Activated naive CD8-positive, alpha-beta T cell treated with anti-CD3 and anti-CD28 coated beads for 36 hours (primary cell): ENCODE results near the gene COL5A2. TPM values are rescaled to one million over a fixed set of nuclear protein-coding genes. Genes with fewer than 3 reads are reported as not detected.

Experiments
- DNase-seq: peaks from one replicate; pipeline ENCODE4 v3.0.0; 2021
- H3K27ac Mint-ChIP-seq: one replicate; pipeline ENCODE4 v1.8.0; 2022; ENCODE audit warnings: mild to moderate bottlenecking, moderate library complexity, mixed read lengths
- H3K27me3 Mint-ChIP-seq: one replicate; pipeline ENCODE4 v1.8.0; 2022; ENCODE audit warnings: mild to moderate bottlenecking, mixed read lengths
- H3K36me3 Mint-ChIP-seq: one replicate; pipeline ENCODE4 v1.8.0; 2021; ENCODE audit warnings: mild to moderate bottlenecking, mixed read lengths
- H3K4me1 Mint-ChIP-seq: one replicate; pipeline ENCODE4 v1.8.0; 2021; ENCODE audit warnings: mixed read lengths
- H3K4me3 Mint-ChIP-seq: one replicate; pipeline ENCODE4 v1.8.0; 2022; ENCODE audit warnings: mild to moderate bottlenecking, moderate library complexity, mixed read lengths
- H3K9me3 Mint-ChIP-seq: one replicate; pipeline ENCODE4 v1.8.0; 2022; ENCODE audit warnings: mixed read lengths
- total RNA-seq, 2 experiments: library from RNA; stranded (reverse); gene quantifications; one replicate each; pipeline ENCODE4 v1.2.3, GENCODE V29; 2021

The COL5A2 gene
- total RNA-seq, 2 experiments from 2014 or later: 3.1 to 3.3 TPM

DNA sequence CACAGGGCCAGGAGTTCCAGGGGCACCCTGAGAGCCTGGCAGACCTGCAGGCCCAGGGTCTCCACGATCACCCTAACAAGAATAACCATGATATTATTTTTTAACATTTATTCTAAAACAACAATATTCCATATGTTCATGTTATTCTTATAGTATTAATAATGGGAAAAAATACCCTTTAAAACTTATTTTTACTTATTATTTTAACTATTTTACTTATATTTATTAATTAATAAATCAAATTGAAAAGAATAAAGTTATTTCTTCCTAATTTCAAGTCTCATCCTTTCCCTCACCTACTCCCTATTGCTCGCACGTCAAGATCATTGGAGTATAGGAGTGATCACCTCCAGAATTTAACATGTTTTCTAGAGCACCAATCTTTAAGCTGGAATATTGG lies 133.7 kb downstream of the COL5A2 start:
- no peak overlapping the region for H3K27ac Mint-ChIP-seq

DNA sequence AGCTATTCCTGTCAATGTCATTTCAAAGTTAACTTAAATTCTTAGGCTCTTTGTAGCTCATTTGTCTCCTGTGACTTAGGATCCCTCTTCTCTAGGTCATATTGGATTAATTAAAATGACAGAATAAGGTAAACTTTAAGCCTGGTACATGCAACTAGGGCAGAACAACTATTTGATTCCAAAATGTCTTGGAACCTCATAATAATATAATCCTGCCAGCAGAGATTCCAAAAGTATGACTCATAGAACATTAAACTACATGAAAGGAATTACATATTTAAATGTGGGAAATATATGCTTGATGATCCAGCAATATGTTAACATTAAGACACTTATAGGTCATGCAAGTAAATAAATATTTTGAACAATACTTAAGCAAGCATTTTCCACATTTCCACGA lies 142.0 kb downstream of the COL5A2 start:
- Mint-ChIP-seq H3K36me3 (peaks cover 3% of the 10 kb centered on the region), H3K27ac (no peak overlapping the region), H3K9me3 (no peaks in the 10 kb centered on the region), H3K27me3 (no peaks in the 10 kb centered on the region), H3K4me3 (no peak overlapping the region), H3K4me1 (peaks cover 7% of the 10 kb centered on the region)
- DNase-seq: no peak

More for the DNA sequence above, 133.7 kb downstream of the COL5A2 start:
- Mint-ChIP-seq H3K27me3 (no peaks in the 10 kb centered on the region), H3K4me3 (no peak overlapping the region), H3K4me1 (peaks cover 1% of the 10 kb centered on the region), H3K36me3 (no peaks in the 10 kb centered on the region), H3K9me3 (no peaks in the 10 kb centered on the region)
- no peak for DNase-seq

DNA sequence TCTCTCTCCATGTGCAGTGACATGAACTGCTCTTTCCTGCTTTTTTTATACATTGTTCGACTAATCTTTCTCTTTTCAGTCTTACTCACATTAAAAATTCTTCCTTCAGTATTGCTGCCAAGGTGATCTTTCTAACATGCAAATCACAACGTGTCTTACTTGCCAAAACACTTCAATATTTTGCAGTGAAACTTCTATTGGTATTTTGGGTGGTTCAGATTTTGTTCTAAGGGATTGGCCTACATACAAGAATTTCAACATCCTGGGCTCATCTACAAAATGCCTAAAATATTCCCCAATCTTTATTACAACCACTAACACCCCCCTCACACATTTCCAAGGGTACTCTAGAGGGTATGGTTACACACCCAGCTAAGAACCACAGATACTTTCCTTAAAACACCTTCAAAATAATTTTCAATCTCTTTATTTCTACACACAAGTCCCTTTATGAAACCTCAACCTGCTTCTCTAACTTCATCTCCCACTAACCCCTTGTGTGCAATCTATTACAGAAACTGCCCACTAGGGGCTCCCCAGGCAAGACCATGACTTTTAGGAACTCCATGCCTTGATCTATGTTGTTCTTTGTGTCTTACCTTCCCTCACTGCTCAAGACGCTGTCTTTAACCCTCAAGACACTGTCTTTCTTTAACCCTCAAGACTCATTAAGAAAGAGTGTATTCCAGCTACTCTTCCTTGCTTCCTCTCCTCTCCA lies 154.5 kb downstream of the COL5A2 start:
- H3K9me3 Mint-ChIP-seq: no peaks in the 10 kb centered on the region
- DNase-seq: no peak
- no peaks in the 10 kb centered on the region for H3K36me3 Mint-ChIP-seq
- H3K27ac Mint-ChIP-seq: no peak overlapping the region
- no peak overlapping the region for H3K4me3 Mint-ChIP-seq
- H3K27me3 Mint-ChIP-seq: peaks cover 16% of the 10 kb centered on the region
- H3K4me1 Mint-ChIP-seq: no peaks in the 10 kb centered on the region

DNA sequence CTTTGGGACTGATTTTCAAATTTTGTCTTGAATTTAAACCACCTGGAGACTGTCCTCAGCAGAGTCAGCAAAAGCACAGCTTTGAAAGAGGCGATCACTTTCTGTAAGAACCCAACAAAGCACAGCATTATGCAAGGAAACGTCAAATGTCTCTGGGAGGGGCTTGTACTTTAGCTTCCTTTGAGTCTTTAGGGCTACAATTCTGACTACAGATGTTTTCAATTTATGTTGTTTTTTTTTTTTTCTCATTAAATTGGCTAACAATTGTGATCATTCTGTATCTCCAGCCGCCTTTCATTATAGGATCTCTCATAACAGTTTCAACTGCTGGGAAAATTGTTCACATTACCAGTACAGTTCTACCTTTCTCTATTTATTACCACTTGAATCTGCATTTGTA lies 157.1 kb downstream of the COL5A2 start:
- DNase-seq: no peak
- Mint-ChIP-seq H3K9me3 (no peaks in the 10 kb centered on the region), H3K4me3 (no peak overlapping the region), H3K27ac (no peak overlapping the region), H3K4me1 (no peaks in the 10 kb centered on the region), H3K27me3 (peaks cover 16% of the 10 kb centered on the region), H3K36me3 (no peaks in the 10 kb centered on the region)

DNA sequence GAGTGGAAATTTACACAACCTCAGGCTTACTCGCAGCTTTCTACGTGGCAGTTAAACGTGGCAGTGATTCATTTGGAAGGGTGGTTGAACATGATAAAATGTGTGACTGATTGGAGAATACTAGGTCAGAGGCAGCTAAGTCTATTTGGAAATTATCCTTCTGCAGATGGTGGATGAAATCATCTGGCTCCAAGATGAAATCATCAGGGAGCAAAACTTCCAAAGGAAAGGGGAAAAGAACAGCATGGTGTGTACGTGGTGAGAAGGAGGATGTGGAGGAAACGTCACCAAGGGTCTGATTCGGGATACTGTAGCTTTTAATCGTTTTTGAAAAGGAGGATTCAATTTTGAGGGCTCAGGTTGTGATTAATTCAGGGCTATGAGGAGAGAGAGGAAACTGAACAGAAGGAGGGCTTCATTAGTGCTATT lies 157.5 kb downstream of the COL5A2 start:
- H3K9me3 Mint-ChIP-seq: no peaks in the 10 kb centered on the region

DNA sequence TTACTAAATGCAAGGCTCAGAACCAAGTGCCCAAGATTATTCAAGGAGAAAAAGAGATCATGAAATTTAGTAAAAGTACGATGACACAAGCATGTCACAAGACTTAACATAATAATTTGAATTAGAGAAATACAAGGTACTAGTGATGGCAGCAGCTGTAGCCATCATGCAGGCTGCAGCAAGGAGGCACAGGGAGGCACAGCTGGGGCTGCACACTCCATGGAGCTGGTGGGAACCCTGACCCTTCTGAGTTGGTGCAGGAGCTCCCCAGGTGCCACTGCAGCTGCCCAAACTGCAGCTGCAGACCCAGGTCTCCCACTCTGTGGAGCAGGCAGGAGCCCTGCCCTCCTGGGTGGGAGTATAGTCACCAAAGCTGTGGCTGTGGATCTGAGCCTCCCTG lies 159.4 kb downstream of the COL5A2 start:
- DNase-seq: no peak
- Mint-ChIP-seq H3K4me3 (no peak overlapping the region), H3K4me1 (no peaks in the 10 kb centered on the region), H3K9me3 (no peaks in the 10 kb centered on the region), H3K36me3 (no peaks in the 10 kb centered on the region), H3K27me3 (peaks cover 16% of the 10 kb centered on the region), H3K27ac (no peak overlapping the region)

More for the DNA sequence above, 157.5 kb downstream of the COL5A2 start:
- Mint-ChIP-seq H3K4me1 (no peaks in the 10 kb centered on the region), H3K27me3 (peaks cover 16% of the 10 kb centered on the region), H3K27ac (no peak overlapping the region), H3K4me3 (no peak overlapping the region), H3K36me3 (no peaks in the 10 kb centered on the region)
- DNase-seq: no peak

DNA sequence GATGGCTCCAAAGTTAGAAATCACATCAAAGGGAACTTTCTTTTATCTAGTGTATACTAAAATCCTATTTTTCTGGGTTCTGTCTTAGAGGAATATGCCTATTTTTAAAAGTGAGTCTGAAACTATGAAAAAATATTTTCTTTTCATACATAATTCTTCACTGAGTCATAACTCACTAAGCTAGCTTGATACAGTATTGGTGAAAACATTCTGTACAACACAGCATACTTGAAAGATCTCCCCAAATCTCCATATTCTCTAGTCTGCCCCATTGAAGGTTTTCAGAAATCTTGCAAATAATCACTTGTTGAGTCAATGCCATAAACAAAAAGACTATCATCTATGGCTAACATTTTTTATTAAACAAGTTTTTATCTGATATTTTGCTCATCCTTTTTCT lies 160.9 kb downstream of the COL5A2 start:
- no peaks in the 10 kb centered on the region for H3K4me1 Mint-ChIP-seq
- H3K9me3 Mint-ChIP-seq: no peaks in the 10 kb centered on the region
- H3K36me3 Mint-ChIP-seq: no peaks in the 10 kb centered on the region
- DNase-seq: no peak
- peaks cover 7% of the 10 kb centered on the region for H3K27me3 Mint-ChIP-seq
- no peak overlapping the region for H3K4me3 Mint-ChIP-seq
- H3K27ac Mint-ChIP-seq: no peak overlapping the region

DNA sequence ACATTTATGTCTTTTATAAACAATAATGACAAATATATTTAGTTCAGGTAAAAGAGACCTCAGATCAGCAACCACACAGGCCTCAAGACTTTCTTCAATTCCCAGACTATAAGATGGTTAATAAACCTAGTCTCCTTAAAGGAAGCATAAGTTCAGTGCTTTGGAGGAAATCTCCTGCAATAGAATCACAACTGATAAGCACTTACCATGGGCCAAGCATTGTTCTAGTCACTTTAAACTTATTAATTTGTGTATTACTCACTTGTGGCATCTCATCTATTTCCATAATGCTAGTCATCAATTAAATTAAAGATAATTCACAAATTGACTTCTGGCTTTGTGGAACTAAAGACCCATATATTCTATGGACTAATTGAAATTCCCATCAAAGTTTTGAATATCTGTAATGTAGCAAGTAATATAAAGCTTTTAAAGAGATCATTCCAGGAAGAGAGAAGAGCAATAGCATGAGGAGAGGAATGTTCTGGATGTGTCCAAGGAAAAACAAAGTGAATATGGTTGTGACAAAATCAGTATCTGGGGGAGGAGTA lies 163.2 kb downstream of the COL5A2 start:
- no peak overlapping the region for H3K27ac Mint-ChIP-seq
- no peaks in the 10 kb centered on the region for H3K9me3 Mint-ChIP-seq
- no peaks in the 10 kb centered on the region for H3K36me3 Mint-ChIP-seq
- no peaks in the 10 kb centered on the region for H3K4me1 Mint-ChIP-seq
- no peaks in the 10 kb centered on the region for H3K27me3 Mint-ChIP-seq
- H3K4me3 Mint-ChIP-seq: no peak overlapping the region
- no peak for DNase-seq

DNA sequence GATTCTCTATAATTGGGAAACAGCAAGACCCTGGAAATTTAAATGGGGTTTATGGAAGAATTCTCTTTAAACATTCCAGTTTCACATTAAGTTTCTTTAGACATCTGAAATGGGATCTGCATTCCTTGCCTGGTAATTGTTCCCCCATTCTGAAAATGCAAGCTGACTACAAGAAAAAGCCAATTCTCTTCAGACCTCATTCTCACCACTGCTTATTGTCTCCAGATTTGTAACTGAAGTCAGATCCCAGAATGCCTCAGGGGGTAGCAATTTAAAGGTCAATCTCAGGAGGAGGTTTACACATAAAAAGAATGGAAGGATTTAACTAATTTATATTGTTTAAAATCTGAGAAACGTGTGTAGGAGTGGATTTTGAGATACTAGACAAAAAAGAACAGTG lies 164.2 kb downstream of the COL5A2 start:
- Mint-ChIP-seq H3K9me3 (no peaks in the 10 kb centered on the region), H3K4me3 (no peak overlapping the region), H3K36me3 (no peaks in the 10 kb centered on the region), H3K27ac (no peak overlapping the region), H3K4me1 (no peaks in the 10 kb centered on the region), H3K27me3 (no peaks in the 10 kb centered on the region)
- no peak for DNase-seq

DNA sequence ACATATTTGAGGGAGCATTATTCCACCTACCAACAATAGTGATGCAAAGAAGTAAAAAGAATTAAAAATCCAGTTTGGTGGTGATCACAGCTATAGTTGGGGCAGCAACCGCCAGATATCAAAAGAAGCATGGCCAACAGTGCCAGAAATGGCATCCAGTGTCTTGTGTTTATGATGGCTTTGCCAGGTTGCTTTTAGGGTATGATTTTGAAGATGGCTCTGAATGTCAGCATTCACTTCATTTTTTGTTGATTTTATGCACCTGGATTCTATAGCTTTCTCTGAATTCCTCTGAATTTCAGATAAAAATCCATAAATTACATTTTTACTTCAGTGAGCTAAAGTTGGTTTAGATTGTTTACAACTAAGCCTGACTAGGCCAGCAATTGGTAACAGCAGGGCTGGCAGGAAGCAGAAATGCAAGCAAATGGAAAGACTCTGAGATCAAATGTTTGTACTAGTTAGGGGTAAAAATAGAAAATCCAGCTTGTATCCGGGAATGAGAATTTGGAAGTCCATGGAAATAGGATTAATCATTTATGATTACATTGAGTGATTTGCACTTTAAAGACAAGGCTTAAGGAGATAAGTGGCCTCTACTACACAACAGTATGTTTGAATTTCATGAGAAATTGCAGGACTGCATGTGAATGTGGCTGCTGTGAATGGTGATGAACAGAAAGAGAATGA lies 165.0 kb downstream of the COL5A2 start:
- Mint-ChIP-seq H3K4me1 (no peaks in the 10 kb centered on the region), H3K4me3 (no peak overlapping the region), H3K27me3 (no peaks in the 10 kb centered on the region), H3K36me3 (no peaks in the 10 kb centered on the region), H3K9me3 (no peaks in the 10 kb centered on the region), H3K27ac (no peak overlapping the region)
- DNase-seq: no peak

DNA sequence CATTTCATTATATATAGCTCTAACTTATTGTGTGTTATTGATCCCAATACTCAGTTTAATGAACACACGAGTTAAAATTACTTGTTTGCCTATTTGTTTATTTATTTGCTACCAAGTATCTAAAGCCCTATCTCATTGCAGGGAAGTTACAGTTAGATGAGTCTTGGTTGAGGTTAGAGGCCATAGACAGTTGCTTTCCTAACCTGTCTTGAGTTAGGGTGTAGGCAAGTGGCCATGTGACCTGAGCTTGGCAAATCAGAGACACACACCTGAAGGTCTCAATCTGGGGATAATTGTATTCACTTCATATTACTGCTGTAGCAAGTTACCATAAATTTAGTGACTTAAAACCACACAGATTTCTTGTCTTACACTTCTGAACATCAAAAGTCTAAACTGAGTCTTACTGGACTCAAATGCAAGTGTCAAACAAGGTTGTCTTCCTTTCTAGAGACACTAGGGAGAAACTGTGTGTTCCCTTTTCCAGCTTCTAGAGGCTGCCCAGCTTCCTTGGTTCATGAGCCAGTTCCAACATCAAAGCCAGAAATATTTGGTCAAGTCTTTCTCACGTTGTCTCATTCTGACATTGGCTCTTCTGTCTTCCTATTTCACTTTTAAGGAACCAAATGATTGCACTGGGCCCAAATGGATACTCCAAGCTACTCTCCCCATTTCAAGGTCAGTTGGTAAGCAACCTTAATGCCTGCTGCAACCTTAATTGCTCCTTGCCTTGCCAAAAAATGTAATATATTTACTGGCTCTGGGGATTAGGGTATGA lies 165.7 kb downstream of the COL5A2 start:
- Mint-ChIP-seq H3K27ac (no peak overlapping the region), H3K4me1 (no peaks in the 10 kb centered on the region), H3K27me3 (no peaks in the 10 kb centered on the region), H3K4me3 (no peak overlapping the region), H3K9me3 (no peaks in the 10 kb centered on the region), H3K36me3 (no peaks in the 10 kb centered on the region)
- DNase-seq: no peak

DNA sequence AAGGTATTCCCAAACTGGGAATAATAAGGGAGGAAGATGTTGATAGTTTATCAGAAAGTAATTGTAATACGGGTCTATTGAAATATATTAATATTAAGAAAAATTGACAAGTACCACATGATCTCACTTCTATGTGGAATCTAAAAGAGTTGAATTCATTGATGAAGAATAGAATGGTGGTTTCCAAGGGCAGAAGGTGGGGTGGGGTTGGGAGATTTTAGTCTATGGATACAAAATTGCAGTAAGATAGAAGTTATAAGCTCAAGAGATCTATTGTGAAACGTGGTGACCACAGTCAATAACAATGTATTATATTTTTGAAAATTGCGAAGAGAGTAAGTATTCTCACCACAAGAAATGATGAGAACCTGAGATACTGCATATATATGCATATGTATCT lies 166.5 kb downstream of the COL5A2 start:
- H3K9me3 Mint-ChIP-seq: no peaks in the 10 kb centered on the region

DNA sequence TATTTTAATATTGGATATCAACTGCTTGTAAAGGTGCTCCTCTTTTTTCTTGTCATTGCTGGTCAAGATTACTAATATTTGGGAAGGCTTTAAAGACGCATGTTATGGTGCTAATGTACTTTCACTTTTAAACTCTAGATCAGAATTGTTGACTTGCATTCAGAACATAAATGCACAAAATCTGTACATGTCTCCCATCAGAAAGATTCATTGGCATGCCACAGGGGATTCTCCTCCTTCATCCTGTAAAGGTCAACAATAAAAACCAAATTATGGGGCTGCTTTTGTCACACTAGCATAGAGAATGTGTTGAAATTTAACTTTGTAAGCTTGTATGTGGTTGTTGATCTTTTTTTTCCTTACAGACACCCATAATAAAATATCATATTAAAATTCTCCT lies 167.2 kb downstream of the COL5A2 start:
- Mint-ChIP-seq H3K27ac (no peak overlapping the region), H3K4me3 (no peak overlapping the region), H3K36me3 (no peaks in the 10 kb centered on the region), H3K9me3 (no peaks in the 10 kb centered on the region), H3K27me3 (peaks cover 5% of the 10 kb centered on the region), H3K4me1 (no peaks in the 10 kb centered on the region)
- DNase-seq: no peak

More for the DNA sequence above, 166.5 kb downstream of the COL5A2 start:
- H3K36me3 Mint-ChIP-seq: no peaks in the 10 kb centered on the region
- H3K4me1 Mint-ChIP-seq: no peaks in the 10 kb centered on the region
- H3K4me3 Mint-ChIP-seq: no peak overlapping the region
- no peak for DNase-seq
- H3K27me3 Mint-ChIP-seq: peaks cover under 1% of the 10 kb centered on the region
- H3K27ac Mint-ChIP-seq: no peak overlapping the region

DNA sequence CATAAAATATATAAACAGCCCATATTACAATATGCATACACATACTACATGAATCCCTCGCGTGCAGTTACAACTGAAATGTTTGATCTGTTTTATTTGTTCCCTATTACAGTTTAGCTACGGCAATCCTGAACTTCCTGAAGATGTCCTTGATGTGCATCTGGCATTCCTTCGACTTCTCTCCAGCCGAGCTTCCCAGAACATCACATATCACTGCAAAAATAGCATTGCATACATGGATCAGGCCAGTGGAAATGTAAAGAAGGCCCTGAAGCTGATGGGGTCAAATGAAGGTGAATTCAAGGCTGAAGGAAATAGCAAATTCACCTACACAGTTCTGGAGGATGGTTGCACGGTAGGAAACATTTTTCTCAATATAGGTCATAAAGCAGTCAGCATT lies 169.0 kb downstream of the COL5A2 start:
- H3K4me3 Mint-ChIP-seq: no peak overlapping the region
- H3K9me3 Mint-ChIP-seq: no peaks in the 10 kb centered on the region
- H3K27ac Mint-ChIP-seq: no peak overlapping the region
- H3K4me1 Mint-ChIP-seq: no peaks in the 10 kb centered on the region
- no peak for DNase-seq
- H3K27me3 Mint-ChIP-seq: peaks cover 12% of the 10 kb centered on the region
- H3K36me3 Mint-ChIP-seq: no peaks in the 10 kb centered on the region

DNA sequence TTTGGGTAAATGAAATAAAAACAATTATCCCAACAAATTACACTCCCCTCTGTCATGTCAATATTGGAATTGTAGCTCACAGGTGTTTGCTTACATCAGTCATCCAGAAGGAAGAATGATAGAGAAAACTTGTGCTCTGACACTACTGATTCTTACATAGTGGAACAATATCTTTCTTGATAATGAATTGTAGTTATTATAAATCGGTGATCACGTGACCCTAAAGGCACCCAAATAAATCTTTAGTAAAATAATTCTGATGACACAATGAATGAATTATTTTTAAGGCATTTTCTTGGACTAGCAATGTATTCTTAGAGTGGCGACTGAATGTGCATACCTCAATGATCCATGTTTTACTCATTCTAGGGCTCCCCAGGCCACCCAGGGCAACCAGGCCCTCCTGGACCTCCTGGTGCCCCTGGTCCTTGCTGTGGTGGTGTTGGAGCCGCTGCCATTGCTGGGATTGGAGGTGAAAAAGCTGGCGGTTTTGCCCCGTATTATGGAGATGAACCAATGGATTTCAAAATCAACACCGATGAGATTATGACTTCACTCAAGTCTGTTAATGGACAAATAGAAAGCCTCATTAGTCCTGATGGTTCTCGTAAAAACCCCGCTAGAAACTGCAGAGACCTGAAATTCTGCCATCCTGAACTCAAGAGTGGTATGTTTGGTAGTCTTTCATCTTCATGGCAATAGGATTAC lies 170.9 kb downstream of the COL5A2 start:
- DNase-seq: no peak
- H3K27ac Mint-ChIP-seq: no peak overlapping the region
- peaks cover 12% of the 10 kb centered on the region for H3K27me3 Mint-ChIP-seq
- no peaks in the 10 kb centered on the region for H3K4me1 Mint-ChIP-seq
- no peaks in the 10 kb centered on the region for H3K36me3 Mint-ChIP-seq
- H3K9me3 Mint-ChIP-seq: no peaks in the 10 kb centered on the region
- no peak overlapping the region for H3K4me3 Mint-ChIP-seq
